GM13977 (cell line): ENCODE measurements around the gene GPRC5B.

Experiments
- DNase-seq: peaks from one replicate; pipeline ENCODE4 v3.0.0; 2012; ENCODE audit warnings: low spot score
- CTCF ChIP-seq: IDR thresholded peaks from 2 replicates; pipeline ENCODE4 v1.5.1; 2012; ENCODE audit warnings: mild to moderate bottlenecking, control low read depth; ENCODE audit not compliant: insufficient read depth; ENCODE audit errors: extremely low read depth, missing control alignments
- in situ Hi-C: fragments of 300-500 bp; cut with MboI; formaldehyde crosslinking; loops from one replicate; pipeline ENCODE4 v1.12.0; 2022; ENCODE audit warnings: low sequenced_read_pairs, low pct_unique_long_range_greater_than_20kb, mixed read lengths, inconsistent platforms; ENCODE audit not compliant: unreplicated experiment

Gene GPRC5B

GRCh38 chr16:19868421-19868820, 16.2 kb downstream of the GPRC5B start:
- in situ Hi-C loops: no loop called here
- no peak for TF ChIP-seq CTCF
- no peak for DNase-seq

GRCh38 chr16:19864566-19864965, 20.1 kb downstream of the GPRC5B start:
- in situ Hi-C loops: no loop called here

GRCh38 chr16:19863990-19864389, 20.7 kb downstream of the GPRC5B start:
- DNase-seq: no peak
- in situ Hi-C loops: no loop called here
- no peak for TF ChIP-seq CTCF

More at GRCh38 chr16:19864566-19864965, 20.1 kb downstream of the GPRC5B start:
- no peak for DNase-seq
- TF ChIP-seq CTCF: no peak

- in situ Hi-C loops: no loop called here
- no peak for DNase-seq
- TF ChIP-seq CTCF: no peak
These were observed 22.8 kb downstream of the GPRC5B start for GRCh38 chr16:19861811-19862327.

GRCh38 chr16:19861133-19861532, 23.5 kb downstream of the GPRC5B start:
- no peak for DNase-seq
- TF ChIP-seq CTCF: no peak
- in situ Hi-C loops: no loop called here

GRCh38 chr16:19860166-19861041, 24.2 kb downstream of the GPRC5B start:
- no peak for DNase-seq
- in situ Hi-C loops: no loop called here
- TF ChIP-seq CTCF: no peak
